Right lobe of liver (tissue), 6 donors: Measurements from ENCODE around the gene LDLRAD4. TPM values are rescaled to one million over a fixed set of nuclear protein-coding genes. Genes with fewer than 3 reads are reported as not detected.

Source experiments
- ATAC-seq, 4 donors: fragments of 200-7000 bp; cut with Tn5 transposase; one replicate each; pipeline ENCODE4 v1.9.1; 2020; ENCODE audit warnings: mild to moderate bottlenecking in 4 of 4, moderate library complexity in 4 of 4
- DNase-seq, 3 donors: peaks; one replicate each; pipeline ENCODE4 v3.0.0-alpha.2; 2020
- H3K27ac ChIP-seq, 3 donors: fragments of 200-600 bp; one replicate each; pipeline ENCODE4 v1.8.0; 2022
- H3K27me3 ChIP-seq, 2 donors: fragments of 200-600 bp; one replicate each; pipeline ENCODE4 v1.8.0; 2022
- H3K36me3 ChIP-seq, 4 donors: fragments of 200-600 bp; sonication (generic) in 1 of 4; one replicate each; pipeline versions ENCODE4 v1.5.1 to v1.8.0; 2017 to 2022; ENCODE audit warnings: control low read depth in 1 of 4
- H3K4me1 ChIP-seq, 4 donors: fragments of 200-600 bp; sonication (generic) in 1 of 4; one replicate each; pipeline versions ENCODE4 v1.5.1 to v1.8.0; 2017 to 2022; ENCODE audit warnings: control low read depth in 1 of 4
- H3K4me3 ChIP-seq, 3 donors: fragments of 200-600 bp; one replicate each; pipeline ENCODE4 v1.8.0; 2022
- H3K9me3 ChIP-seq, 4 donors: fragments of 200-600 bp; sonication (generic) in 1 of 4; one replicate each; pipeline versions ENCODE4 v1.5.1 to v1.8.0; 2017 to 2022; ENCODE audit warnings: control low read depth in 1 of 4
- CTCF ChIP-seq, 4 donors: fragments of 200-600 bp in 3 of 4; fragments of 450-650 bp in 1 of 4; IDR thresholded peaks; one replicate each; pipeline versions ENCODE4 v1.5.1 to v1.8.0; 2016 to 2022; ENCODE audit warnings: antibody characterized with exemption in 4 of 4, mild to moderate bottlenecking in 2 of 4
- POLR2A ChIP-seq: fragments of 450-650 bp; IDR thresholded peaks from one replicate; pipeline ENCODE4 v1.6.1; 2017; ENCODE audit warnings: antibody characterized with exemption, mild to moderate bottlenecking
- WGBS: methylation state at CpG from one replicate; pipeline ENCODE4 v1.1.6; 2018; ENCODE audit warnings: low coverage, low lambda C conversion rate; ENCODE audit not compliant: insufficient coverage; ENCODE audit errors: missing lambda C conversion rate; 5-methylcytosine and 5-hydroxymethylcytosine counted together
- intact Hi-C, 2 donors: fragments of 100-400 bp; cut with DNase I; formaldehyde crosslinking; loops; one replicate each; pipeline versions ENCODE4 v1.11.2 to v1.14.1; 2022
- total RNA-seq, 6 experiments: library from RNA; depleted of rRNA in 2 of 6; stranded (reverse); fragments of >200 nt in 2 of 6; fragmentation: NEBNext Ultra II Directional in 3 of 6; extraction: Animal tissue kit (Norgen Biotek cat#: 25700) in 3 of 6; gene quantifications; one replicate each; pipeline versions ENCODE4 v1.1.0 to v1.2.4, GENCODE V29; 2016 to 2023
- donor health status: DM: no; HTN: yes; CAD: no.
- donor health status: DM: no; HTN: no; CAD: no.
- donor health status: DM: no; HTN: no; CAD: no.
- donor health status: DM: no; HTN: yes; CAD: no.
- donor health status: DM: no; HTN: yes; CAD: no.

LDLRAD4 gene
- total RNA-seq, 6 experiments from 2014 or later = 10.6 to 66.4 (median 18.7) TPM

- H3K4me3 ChIP-seq = no peak overlapping the region
- intact Hi-C loops = no loop called here
- H3K36me3 ChIP-seq = no peaks in the 10 kb centered on the region
- no peaks in the 10 kb centered on the region for H3K9me3 ChIP-seq
- DNase-seq (no peak), ATAC-seq (peak in 1 of 4 donors; percentile 23)
- no peak overlapping the region for H3K27ac ChIP-seq
- H3K27me3 ChIP-seq = no peaks in the 10 kb centered on the region
- WGBS = 77% methylated on average over 7 of the region's 8 CpGs
- peaks cover 0 to 14% (median 2%) of the 10 kb centered on the region in 4 donors for H3K4me1 ChIP-seq
- TF ChIP-seq POLR2A = no peak
- no peak for TF ChIP-seq CTCF (IDR thresholded peaks at IDR 0.05)
Measured at GRCh38 chr18:13452388-13452811, 233.8 kb downstream of the LDLRAD4 start.

- peaks cover 0 to 14% (median 2%) of the 10 kb centered on the region in 4 donors for H3K4me1 ChIP-seq
- DNase-seq (peak in 1 of 3 donors; percentile 23), ATAC-seq (no peak)
- 82% methylated on average over 17 of the region's 21 CpGs for WGBS
- TF ChIP-seq CTCF (IDR thresholded peaks at IDR 0.05) (no peak), POLR2A (no peak)
- H3K4me3 ChIP-seq = no peak overlapping the region
- intact Hi-C loops = no loop called here
- peak overlapping the region in 1 of 3 donors; percentile 21 for H3K27ac ChIP-seq
- no peaks in the 10 kb centered on the region for H3K36me3 ChIP-seq
- no peaks in the 10 kb centered on the region for H3K9me3 ChIP-seq
- no peaks in the 10 kb centered on the region for H3K27me3 ChIP-seq
Measured at GRCh38 chr18:13452871-13453680, 234.5 kb downstream of the LDLRAD4 start.

GRCh38 chr18:13453714-13454113, 235.2 kb downstream of the LDLRAD4 start:
- H3K27me3 ChIP-seq = no peaks in the 10 kb centered on the region
- WGBS = 89% methylated on average over 10 of the region's 18 CpGs
- no peak overlapping the region for H3K4me3 ChIP-seq
- H3K9me3 ChIP-seq = no peaks in the 10 kb centered on the region
- intact Hi-C loops = no loop called here
- peak overlapping the region in 1 of 3 donors; percentile 21 for H3K27ac ChIP-seq
- ATAC-seq (peak in 3 of 4 donors; percentile 28 to 41 (median 35)), DNase-seq (peak in 1 of 3 donors; percentile 33)
- no peaks in the 10 kb centered on the region for H3K36me3 ChIP-seq
- H3K4me1 ChIP-seq = peaks cover 0 to 14% (median 2%) of the 10 kb centered on the region in 4 donors
- no peak for TF ChIP-seq POLR2A

GRCh38 chr18:13454363-13455150, 236.0 kb downstream of the LDLRAD4 start:
- Histone ChIP-seq H3K27ac (no peak overlapping the region), H3K36me3 (no peaks in the 10 kb centered on the region), H3K27me3 (no peaks in the 10 kb centered on the region), H3K4me3 (no peak overlapping the region), H3K9me3 (no peaks in the 10 kb centered on the region), H3K4me1 (peaks cover 0 to 14% (median 2%) of the 10 kb centered on the region in 4 donors)
- intact Hi-C loops = no loop called here
- ATAC-seq (peak in 2 of 4 donors; percentile 4 to 15), DNase-seq (peak in 1 of 3 donors; percentile 40)
- WGBS = 88% methylated on average over 6 of the region's 12 CpGs
- no peak for TF ChIP-seq POLR2A
- TF ChIP-seq CTCF (IDR thresholded peaks at IDR 0.05) = no peak
